NT2/D1 (cell line): ENCODE results near the gene GFOD1.

Experiments used
- SUZ12 ChIP-seq: IDR thresholded peaks from 2 replicates; pipeline ENCODE4 v1.6.1; 2011; ENCODE audit not compliant: insufficient read length, insufficient read depth; ENCODE audit errors: extremely low read depth
- YY1 ChIP-seq: IDR thresholded peaks from 2 replicates; pipeline ENCODE4 v1.6.1; 2011; ENCODE audit not compliant: insufficient read length, insufficient read depth
- ZNF274 ChIP-seq: IDR thresholded peaks from 2 replicates; pipeline ENCODE4 v1.6.1; 2011; ENCODE audit warnings: mild to moderate bottlenecking, low read depth, low read length

GRCh38 chr6:13327691-13328075 is 159.7 kb downstream of the GFOD1 start:
- TF ChIP-seq YY1 (no peak), ZNF274 (no peak), SUZ12 (no peak)
